ENCODE measurements around the gene OLFML3.

GRCh38 chr1:113990530-113990929, 11.3 kb downstream of the OLFML3 start:
- TF ChIP-seq CTCF (IDR thresholded peaks at IDR 0.05; ENCODE audit: low read depth, low read length) (no peak), EZH2phosphoT487 (IDR thresholded peaks at IDR 0.05; ENCODE audit: low read depth) (no peak)

Data from OCI-LY3 (cell line).